ENCODE results near the gene GRIA4. TPM values are rescaled to one million over a fixed set of nuclear protein-coding genes. Genes with fewer than 3 reads are reported as not detected.

The GRIA4 gene
- total RNA-seq, 1 donor from 2014 or later = 0.27 TPM

GRCh38 chr11:106021181-106021966, 411.5 kb downstream of the GRIA4 start:
- peak overlapping the region; percentile 84 for H3K4me3 ChIP-seq (ENCODE audit: insufficient read depth, low read depth, low read length)

GRCh38 chr11:106021967-106022794, 412.3 kb downstream of the GRIA4 start, which contains the start of gene MSANTD4:
TSS of gene MSANTD4 (minus strand) at chr11:106022240. CDS start at chr11:106010917, 11,323 bp downstream.
- Mint-ChIP-seq H3K27ac (ENCODE audit: unreplicated experiment) (peak within 1 kb of the TSS; percentile 93), H3K9me3 (ENCODE audit: unreplicated experiment) (no peaks in the 10 kb centered on the region), H3K4me3 (ENCODE audit: unreplicated experiment) (peak within 1 kb of the TSS; percentile 98), H3K36me3 (ENCODE audit: low read depth, unreplicated experiment) (peaks cover 5% of the 10 kb centered on the region), H3K27me3 (ENCODE audit: low read depth, unreplicated experiment) (no peaks in the 10 kb centered on the region), H3K4me1 (ENCODE audit: low read depth, unreplicated experiment) (peaks cover 24% of the 10 kb centered on the region)
- Histone ChIP-seq H3K9ac (ENCODE audit: low read length) (peak within 1 kb of the TSS; percentile 90), H3K9me3 (ENCODE audit: insufficient read depth, low read depth, low read length) (no peaks in the 10 kb centered on the region), H3K79me2 (ENCODE audit: insufficient read depth, low read length) (peaks cover 47% of the 10 kb centered on the region), H3K27ac (ENCODE audit: low read depth, low read length) (peak within 1 kb of the TSS; percentile 79), H3K4me1 (ENCODE audit: insufficient read depth, low read length) (peaks cover 7% of the 10 kb centered on the region), H3K36me3 (ENCODE audit: insufficient read depth, low read length) (no peaks in the 10 kb centered on the region), H3K4me2 (ENCODE audit: low read length) (peak within 1 kb of the TSS; percentile 88), H3K4me3 (ENCODE audit: insufficient read depth, low read depth, low read length) (peak within 1 kb of the TSS; percentile 84), H4K20me1 (ENCODE audit: insufficient read depth, low read length) (peaks cover 3% of the 10 kb centered on the region), H2AFZ (ENCODE audit: low read depth, low read length) (peak within 1 kb of the TSS; percentile 98), H3K27me3 (ENCODE audit: insufficient read depth, low read length) (no peaks in the 10 kb centered on the region)
- FAIRE-seq = peak; percentile 100
- DNase-seq (ENCODE audit: low read depth) = peak; percentile 99
- TF ChIP-seq EZH2 (IDR thresholded peaks at IDR 0.05; ENCODE audit: insufficient read depth, low read length) (no peak), CTCF (IDR thresholded peaks at IDR 0.05; ENCODE audit: insufficient read depth, low read depth, low read length) (no peak)

More at GRCh38 chr11:106021181-106021966, 411.5 kb downstream of the GRIA4 start:
- H3K4me3 Mint-ChIP-seq (ENCODE audit: unreplicated experiment) = peak overlapping the region; percentile 98
- peaks cover 7% of the 10 kb centered on the region for H3K4me1 ChIP-seq (ENCODE audit: insufficient read depth, low read length)
- no peaks in the 10 kb centered on the region for H3K27me3 Mint-ChIP-seq (ENCODE audit: low read depth, unreplicated experiment)
- peak overlapping the region; percentile 90 for H3K9ac ChIP-seq (ENCODE audit: low read length)
- H2AFZ ChIP-seq (ENCODE audit: low read depth, low read length) = peak overlapping the region; percentile 85
- H3K79me2 ChIP-seq (ENCODE audit: insufficient read depth, low read length) = peaks cover 55% of the 10 kb centered on the region
- FAIRE-seq (no peak), DNase-seq (ENCODE audit: low read depth) (no peak)
- peaks cover 25% of the 10 kb centered on the region for H3K4me1 Mint-ChIP-seq (ENCODE audit: low read depth, unreplicated experiment)
- peak overlapping the region; percentile 88 for H3K4me2 ChIP-seq (ENCODE audit: low read length)
- no peaks in the 10 kb centered on the region for H3K36me3 ChIP-seq (ENCODE audit: insufficient read depth, low read length)
- H3K36me3 Mint-ChIP-seq (ENCODE audit: low read depth, unreplicated experiment) = peaks cover 5% of the 10 kb centered on the region
- peaks cover 3% of the 10 kb centered on the region for H4K20me1 ChIP-seq (ENCODE audit: insufficient read depth, low read length)
- peak overlapping the region; percentile 93 for H3K27ac Mint-ChIP-seq (ENCODE audit: unreplicated experiment)
- H3K9me3 Mint-ChIP-seq (ENCODE audit: unreplicated experiment) = no peaks in the 10 kb centered on the region
- H3K27ac ChIP-seq (ENCODE audit: low read depth, low read length) = peak overlapping the region; percentile 79
- TF ChIP-seq CTCF (IDR thresholded peaks at IDR 0.05; ENCODE audit: insufficient read depth, low read depth, low read length) (no peak), EZH2 (IDR thresholded peaks at IDR 0.05; ENCODE audit: insufficient read depth, low read length) (no peak)
- H3K27me3 ChIP-seq (ENCODE audit: insufficient read depth, low read length) = no peaks in the 10 kb centered on the region
- no peaks in the 10 kb centered on the region for H3K9me3 ChIP-seq (ENCODE audit: insufficient read depth, low read depth, low read length)
